Measurements from ENCODE around the gene GGACT.

The GGACT gene

DNA sequence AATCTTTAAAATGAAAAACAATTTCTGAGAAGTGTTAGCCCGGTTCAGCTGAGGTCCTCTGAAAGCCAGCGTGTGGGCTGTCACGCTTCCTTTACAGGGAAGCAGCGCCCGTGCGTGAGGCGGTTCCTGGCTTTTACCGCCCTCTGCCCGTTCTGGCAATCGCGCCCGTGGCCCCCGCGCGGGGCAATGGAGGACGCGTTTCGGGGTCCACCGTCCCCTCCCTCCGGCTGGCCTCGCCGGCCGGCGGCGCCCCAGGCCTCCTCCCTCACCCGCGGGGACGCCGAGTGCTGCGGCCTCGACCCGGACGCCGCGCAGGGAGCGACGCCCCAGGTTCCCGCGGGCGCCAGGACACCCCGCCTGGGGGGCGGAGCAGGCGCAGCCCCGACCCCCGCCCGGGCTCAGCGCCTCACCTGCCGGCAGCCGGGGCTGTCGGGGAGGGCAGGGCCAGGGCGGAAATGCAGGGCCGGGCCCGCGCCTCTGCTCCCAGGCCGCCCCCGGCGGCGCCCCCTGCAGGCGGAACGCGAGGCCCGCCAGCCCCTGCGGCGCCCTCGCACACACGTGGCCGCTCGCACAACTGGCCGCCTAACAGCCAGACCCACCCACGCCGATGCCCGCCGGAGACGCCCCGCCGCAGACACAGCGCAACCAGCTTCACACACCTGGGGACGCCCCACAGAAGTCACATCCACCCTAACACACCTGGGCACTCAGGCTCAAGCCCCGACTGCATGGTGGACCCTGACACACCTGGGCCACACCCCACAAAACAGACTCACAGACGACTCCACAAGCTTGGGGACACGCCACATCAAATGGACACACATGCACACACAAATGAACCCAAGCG, at the start of gene GGACT:
TSS of gene GGACT (minus strand) at position 459 of the 847 bp plus-strand sequence. CDS start 56,198 bp downstream, outside the sequence.
- TF ChIP-seq GATA2 (IDR thresholded peaks at IDR 0.05; ENCODE audit: low read depth, low read length), result no peak
- no peak for TF ChIP-seq GATA3 (IDR thresholded peaks at IDR 0.05; ENCODE audit: low read depth, low read length)

DNA sequence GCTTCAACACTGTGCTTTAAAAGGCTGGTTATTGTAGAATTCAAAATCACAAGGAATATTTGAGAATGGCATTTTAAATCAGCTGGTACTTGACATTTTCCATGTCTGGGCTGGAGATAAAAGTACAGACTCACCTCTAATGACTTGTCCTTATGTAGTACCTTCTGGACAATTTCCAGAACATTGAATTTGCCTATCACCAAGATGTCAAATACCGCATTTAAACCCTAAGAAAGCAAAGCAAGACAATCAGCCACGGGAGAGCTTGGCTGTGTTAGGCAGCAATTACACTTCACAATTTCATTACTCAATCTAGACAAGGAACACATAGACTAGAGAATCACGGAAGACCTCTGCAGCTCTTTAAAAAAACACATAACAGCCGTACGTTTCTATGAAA, 49.2 kb upstream of the GGACT start:
- TF ChIP-seq GATA2 (IDR thresholded peaks at IDR 0.05; ENCODE audit: low read depth, low read length), result no peak

DNA sequence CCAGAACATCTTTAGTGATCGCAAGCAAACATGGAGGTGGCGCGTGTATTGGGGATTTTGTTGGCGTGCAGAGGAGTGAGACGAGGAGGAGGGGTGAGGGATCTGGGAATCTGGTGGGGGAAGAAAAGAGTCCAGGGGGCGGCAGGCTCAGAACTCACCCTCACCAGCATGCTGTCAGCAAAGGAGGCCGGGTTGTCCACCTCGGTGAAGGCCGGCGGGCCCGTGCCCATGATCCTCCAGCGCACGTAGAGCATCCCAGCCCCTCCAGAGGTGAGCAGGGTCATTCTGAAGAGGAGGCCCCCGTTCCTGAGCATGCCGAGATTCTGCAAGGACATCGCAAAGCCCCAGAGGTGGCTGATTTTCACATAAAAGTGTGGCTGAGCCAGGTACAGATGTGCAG, 48.8 kb upstream of the GGACT start:
- TF ChIP-seq GATA2 (IDR thresholded peaks at IDR 0.05; ENCODE audit: low read depth, low read length) (no peak), GATA3 (IDR thresholded peaks at IDR 0.05; ENCODE audit: low read depth, low read length) (no peak)

DNA sequence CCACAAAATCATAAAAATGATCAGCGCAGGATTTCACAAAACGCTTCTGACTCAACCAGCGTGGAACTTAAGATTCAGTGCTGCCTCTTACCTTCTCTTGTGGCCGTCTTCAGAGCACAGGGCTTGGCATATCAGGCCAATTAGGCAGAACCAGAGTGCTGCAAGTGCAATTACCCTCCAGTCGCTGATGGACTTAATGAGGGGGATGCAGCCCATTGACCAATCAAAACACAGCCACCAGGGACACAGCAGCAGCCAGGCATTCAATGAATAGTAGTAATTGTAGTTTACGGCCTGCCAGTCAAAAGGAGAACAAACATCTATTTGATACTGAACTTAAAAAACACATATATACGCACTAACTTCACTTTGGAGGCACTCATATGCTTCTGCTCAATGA, 47.9 kb upstream of the GGACT start:
- TF ChIP-seq GATA2 (IDR thresholded peaks at IDR 0.05; ENCODE audit: low read depth, low read length), result no peak
- TF ChIP-seq GATA3 (IDR thresholded peaks at IDR 0.05; ENCODE audit: low read depth, low read length), result no peak

DNA sequence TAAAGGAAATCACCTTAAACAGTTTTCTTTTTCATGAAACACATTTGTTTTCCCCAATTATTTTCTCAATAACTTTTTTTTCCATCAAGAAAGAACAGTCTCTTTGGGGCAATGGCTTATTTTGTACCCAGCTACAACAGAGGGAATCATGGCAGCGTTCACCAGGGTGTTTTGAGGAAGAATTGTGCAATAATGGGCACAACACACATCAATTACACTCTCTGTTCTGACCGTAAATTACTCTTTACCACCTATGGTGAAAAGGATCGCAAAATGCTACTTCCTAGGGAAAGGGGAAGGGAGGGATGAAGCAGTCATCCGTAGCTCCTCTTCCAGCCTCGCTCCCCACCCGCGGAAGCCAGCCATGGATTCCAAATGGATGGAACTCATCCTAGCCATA, 47.4 kb upstream of the GGACT start:
- TF ChIP-seq GATA2 (IDR thresholded peaks at IDR 0.05; ENCODE audit: low read depth, low read length) (no peak), GATA3 (IDR thresholded peaks at IDR 0.05; ENCODE audit: low read depth, low read length) (no peak)

DNA sequence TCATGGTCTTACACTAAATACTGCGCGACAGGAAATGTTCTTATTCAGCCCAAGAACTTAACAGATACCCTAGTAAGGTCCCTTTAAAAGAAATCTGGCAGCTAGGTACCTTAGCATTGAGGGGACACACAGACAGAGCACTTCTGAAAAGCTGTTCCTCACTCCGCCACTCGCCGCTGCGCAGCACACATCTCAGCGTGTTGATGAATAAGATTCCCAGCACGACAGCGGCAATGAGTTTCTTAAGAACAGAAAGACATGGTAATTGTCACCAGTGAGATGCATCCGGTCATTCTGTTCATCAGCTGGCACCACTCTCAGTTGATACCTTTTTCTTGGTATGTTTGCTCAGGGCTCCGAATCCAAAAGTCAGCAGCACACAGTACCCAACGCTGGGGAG, 46.1 kb upstream of the GGACT start:
- TF ChIP-seq GATA3 (IDR thresholded peaks at IDR 0.05; ENCODE audit: low read depth, low read length) (no peak), GATA2 (IDR thresholded peaks at IDR 0.05; ENCODE audit: low read depth, low read length) (no peak)

DNA sequence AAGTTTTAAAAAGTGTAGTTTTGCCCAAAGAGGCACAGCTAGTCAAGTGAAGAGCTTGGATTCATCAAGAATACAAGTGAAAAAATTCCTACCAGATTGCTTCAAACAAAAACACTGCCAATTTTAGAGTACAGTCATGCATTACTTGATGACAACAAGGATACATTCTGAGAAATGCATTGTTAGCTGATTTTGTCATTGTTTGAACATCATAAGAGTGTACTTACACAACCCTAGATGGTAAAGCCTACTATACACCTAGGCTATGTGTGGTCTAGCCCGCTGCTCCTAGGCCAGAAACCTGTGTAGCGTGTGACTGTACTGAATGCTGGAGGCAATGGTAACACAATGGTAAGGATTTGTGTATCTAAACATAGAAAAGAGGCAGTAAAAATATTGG, 44.9 kb upstream of the GGACT start:
- TF ChIP-seq GATA3 (IDR thresholded peaks at IDR 0.05; ENCODE audit: low read depth, low read length), result no peak
- TF ChIP-seq GATA2 (IDR thresholded peaks at IDR 0.05; ENCODE audit: low read depth, low read length), result no peak

DNA sequence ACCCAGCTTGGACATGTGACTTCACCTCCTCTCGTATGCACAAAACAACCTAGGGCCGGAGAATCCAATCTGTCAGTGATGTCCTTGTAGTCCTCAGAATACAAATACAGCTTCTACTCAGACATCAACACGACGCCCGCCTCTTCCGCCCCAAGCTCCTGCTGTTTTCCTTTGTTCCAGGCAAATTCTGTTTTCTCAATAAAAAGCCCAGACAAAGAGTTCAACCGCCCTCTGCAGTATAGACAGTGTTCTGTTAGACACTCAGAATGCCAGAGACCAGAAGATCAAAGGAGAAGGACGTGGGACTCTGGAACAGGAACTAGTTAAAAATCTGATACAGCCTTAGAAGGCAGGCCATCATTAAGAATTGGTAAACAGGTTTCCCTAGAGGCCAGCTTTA, 42.0 kb upstream of the GGACT start:
- TF ChIP-seq GATA3 (IDR thresholded peaks at IDR 0.05; ENCODE audit: low read depth, low read length), result no peak
- TF ChIP-seq GATA2 (IDR thresholded peaks at IDR 0.05; ENCODE audit: low read depth, low read length), result no peak

DNA sequence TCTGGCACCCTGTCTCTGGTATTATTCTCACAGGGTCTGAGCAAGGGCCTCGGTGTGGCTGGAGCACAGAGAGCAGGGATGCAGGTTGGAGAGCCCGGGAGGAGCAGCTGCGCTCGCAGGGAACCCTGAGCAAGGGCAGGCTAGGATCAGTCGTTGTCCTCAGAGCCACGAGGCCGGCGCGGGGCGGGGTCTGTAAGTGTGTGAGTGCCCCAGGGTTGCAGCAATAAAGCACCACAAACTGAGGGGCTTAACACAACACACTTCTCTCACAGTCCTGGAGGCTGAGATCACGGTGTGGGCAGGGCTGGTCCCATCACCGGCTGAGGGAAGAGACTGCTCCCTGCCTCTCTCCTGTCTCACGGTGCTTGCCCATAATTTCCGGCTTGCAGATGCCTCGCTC, 38.5 kb upstream of the GGACT start:
- TF ChIP-seq GATA3 (IDR thresholded peaks at IDR 0.05; ENCODE audit: low read depth, low read length), result no peak
- TF ChIP-seq GATA2 (IDR thresholded peaks at IDR 0.05; ENCODE audit: low read depth, low read length), result no peak

DNA sequence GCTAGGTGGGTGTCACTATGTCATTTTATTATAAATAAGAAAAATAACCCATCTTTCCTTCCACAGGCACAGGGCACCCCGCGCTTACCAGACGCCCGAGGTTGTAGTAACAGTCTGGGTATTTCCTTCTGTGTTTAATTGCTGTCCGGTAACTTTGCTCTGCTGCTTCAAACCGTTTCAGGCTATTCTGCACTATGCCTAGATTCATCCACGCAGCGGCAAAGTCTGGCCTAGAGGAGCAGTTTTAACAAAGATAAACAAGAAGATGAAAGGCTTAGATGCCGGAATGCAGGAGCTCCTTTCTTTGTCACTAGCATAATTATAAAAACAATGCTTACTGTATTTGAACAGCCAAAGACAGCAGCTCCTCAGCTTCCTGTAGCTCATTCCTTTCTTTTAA, 36.9 kb upstream of the GGACT start:
- TF ChIP-seq GATA2 (IDR thresholded peaks at IDR 0.05; ENCODE audit: low read depth, low read length) (no peak), GATA3 (IDR thresholded peaks at IDR 0.05; ENCODE audit: low read depth, low read length) (no peak)

DNA sequence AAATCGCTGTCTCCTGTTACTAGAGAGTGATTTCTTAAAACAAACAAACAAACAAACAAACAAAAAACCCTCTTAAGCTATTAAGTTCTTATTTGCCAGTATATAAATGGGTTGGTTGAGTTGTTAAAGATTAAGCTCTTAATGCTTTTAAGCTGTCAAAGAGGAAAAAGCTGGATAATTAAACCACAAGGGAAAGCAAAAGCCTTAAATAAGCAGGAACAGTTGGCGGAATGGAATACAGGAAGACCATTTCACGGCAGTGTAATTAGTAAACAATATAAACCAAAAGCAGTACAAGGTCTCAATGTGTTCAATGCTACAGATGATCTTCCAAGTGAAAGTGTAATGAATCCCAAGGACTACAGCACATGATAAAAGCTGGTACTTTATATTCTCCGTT, 32.2 kb upstream of the GGACT start:
- TF ChIP-seq GATA2 (IDR thresholded peaks at IDR 0.05; ENCODE audit: low read depth, low read length) (no peak), GATA3 (IDR thresholded peaks at IDR 0.05; ENCODE audit: low read depth, low read length) (no peak)

DNA sequence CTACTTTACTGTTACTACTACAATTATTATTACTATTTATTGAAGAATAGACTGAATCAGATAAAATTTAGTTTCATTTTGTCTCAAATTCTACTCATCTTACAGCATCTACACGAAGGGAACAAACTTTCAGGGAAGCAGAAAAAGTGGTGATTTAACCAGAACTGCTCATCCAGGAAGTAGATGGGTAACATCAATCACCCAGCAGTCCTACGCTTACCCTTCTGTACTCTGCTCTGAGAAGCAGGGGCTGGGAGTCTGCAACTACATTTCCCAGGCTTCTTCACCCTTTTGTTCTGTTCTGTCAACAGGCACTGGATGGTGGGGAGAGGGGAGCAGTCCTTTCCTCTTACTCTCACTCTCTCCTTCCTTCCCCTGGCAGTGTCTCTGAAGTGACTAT, 31.4 kb upstream of the GGACT start:
- TF ChIP-seq GATA2 (IDR thresholded peaks at IDR 0.05; ENCODE audit: low read depth, low read length), result no peak
- no peak for TF ChIP-seq GATA3 (IDR thresholded peaks at IDR 0.05; ENCODE audit: low read depth, low read length)

DNA sequence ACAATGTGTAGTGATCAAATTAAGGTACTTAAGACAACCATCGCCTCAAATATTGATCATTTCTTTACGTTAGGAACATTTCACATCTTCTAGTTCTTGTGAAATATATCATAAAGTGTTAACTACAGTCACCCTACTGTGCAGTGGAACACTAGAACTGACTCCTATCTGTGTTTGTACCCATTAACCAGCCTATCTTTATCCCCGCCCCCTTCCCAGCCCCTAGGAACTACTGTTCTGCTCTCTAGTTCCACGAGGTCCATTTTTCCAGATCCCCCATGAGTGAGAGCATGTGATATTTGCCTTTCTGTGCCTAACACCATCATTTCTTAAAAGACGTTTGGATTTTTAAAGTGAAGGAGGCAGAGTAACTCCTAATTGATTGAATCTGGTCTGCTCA, 24.4 kb upstream of the GGACT start:
- TF ChIP-seq GATA2 (IDR thresholded peaks at IDR 0.05; ENCODE audit: low read depth, low read length) (no peak), GATA3 (IDR thresholded peaks at IDR 0.05; ENCODE audit: low read depth, low read length) (no peak)

DNA sequence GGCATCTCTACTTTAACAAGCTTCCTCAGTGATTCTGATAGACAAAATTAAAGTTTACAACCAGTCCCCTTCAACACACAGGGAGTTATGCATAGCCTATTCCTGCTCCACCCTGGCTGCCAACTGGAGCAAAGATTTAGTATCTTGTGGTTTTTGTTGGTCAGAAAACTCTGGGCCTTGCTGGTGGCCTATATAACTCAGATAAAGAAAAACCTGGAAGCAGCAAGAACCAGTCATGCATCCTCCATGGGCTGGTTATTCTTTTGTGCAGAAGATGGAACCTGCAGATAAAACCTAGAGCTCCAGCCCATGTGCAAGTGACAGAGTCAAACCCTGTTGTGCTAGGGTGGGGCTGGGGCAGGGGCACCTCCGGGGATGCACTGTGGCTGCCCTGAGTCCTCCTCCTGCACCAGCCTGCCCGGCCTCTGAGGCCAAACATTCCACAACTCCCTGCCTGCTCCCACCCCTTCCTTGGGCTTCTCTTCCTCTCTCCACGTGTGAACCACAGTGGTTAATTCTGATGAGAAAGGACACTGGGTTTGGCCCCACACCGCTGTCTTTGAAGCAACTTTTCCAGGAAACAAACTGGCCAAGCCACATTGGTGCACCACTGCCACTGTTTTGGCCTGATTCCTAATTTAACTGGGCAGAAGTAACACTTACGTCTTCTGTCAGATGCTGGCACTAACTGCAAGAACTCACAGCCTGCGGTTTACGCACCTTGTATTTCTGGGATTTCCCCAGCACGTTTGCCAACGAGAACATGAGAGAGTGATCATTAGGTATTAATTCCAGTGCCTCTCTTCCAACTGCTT, 23.3 kb upstream of the GGACT start:
- no peak for TF ChIP-seq GATA3 (IDR thresholded peaks at IDR 0.05; ENCODE audit: low read depth, low read length)
- no peak for TF ChIP-seq GATA2 (IDR thresholded peaks at IDR 0.05; ENCODE audit: low read depth, low read length)
